ENCODE results near the gene RASGRF2. TPM values are rescaled to one million over a fixed set of nuclear protein-coding genes. Genes with fewer than 3 reads are reported as not detected.

The RASGRF2 gene
- total RNA-seq, 1 donor from 2014 or later, result 7.9 TPM

- intact Hi-C loops (cut with micrococcal nuclease), result loop anchor here (1.0 to 10.0 kb wide), 3 partner anchors 87 to 710 kb away; partner anchors contain the start of gene FAM151B
These were observed 234.6 kb downstream of the RASGRF2 start for GRCh38 chr5:81194633-81195334.

- intact Hi-C loops (cut with micrococcal nuclease), result loop anchor here (1.0 to 10.0 kb wide), 2 partner anchors 509 to 711 kb away; partner anchors contain the start of gene FAM151B
These were observed 235.3 kb downstream of the RASGRF2 start for GRCh38 chr5:81195335-81195929.

GRCh38 chr5:81202655-81203054, 242.5 kb downstream of the RASGRF2 start:
- intact Hi-C loops (cut with micrococcal nuclease), result no loop called here

GRCh38 chr5:81203729-81204128, 243.6 kb downstream of the RASGRF2 start:
- intact Hi-C loops (cut with micrococcal nuclease), result no loop called here

- intact Hi-C loops (cut with micrococcal nuclease), result no loop called here
These were observed 244.0 kb downstream of the RASGRF2 start for GRCh38 chr5:81204205-81204604.

GRCh38 chr5:81205058-81205457, 244.9 kb downstream of the RASGRF2 start:
- intact Hi-C loops (cut with micrococcal nuclease), result no loop called here

GRCh38 chr5:81207009-81207408, 246.8 kb downstream of the RASGRF2 start:
- intact Hi-C loops (cut with micrococcal nuclease), result no loop called here

GRCh38 chr5:81208904-81209303, 248.7 kb downstream of the RASGRF2 start:
- intact Hi-C loops (cut with micrococcal nuclease), result no loop called here

- intact Hi-C loops (cut with micrococcal nuclease), result no loop called here
These were observed 249.2 kb downstream of the RASGRF2 start for GRCh38 chr5:81209386-81209785.

GRCh38 chr5:81209869-81210493, 249.8 kb downstream of the RASGRF2 start:
- intact Hi-C loops (cut with micrococcal nuclease), result no loop called here

GRCh38 chr5:81212211-81212751, 252.1 kb downstream of the RASGRF2 start:
- intact Hi-C loops (cut with micrococcal nuclease), result no loop called here

GRCh38 chr5:81213070-81213469, 252.9 kb downstream of the RASGRF2 start:
- intact Hi-C loops (cut with micrococcal nuclease), result no loop called here

GRCh38 chr5:81214848-81215247, 254.7 kb downstream of the RASGRF2 start:
- intact Hi-C loops (cut with micrococcal nuclease), result no loop called here

GRCh38 chr5:81216152-81216551, 256.0 kb downstream of the RASGRF2 start:
- intact Hi-C loops (cut with micrococcal nuclease), result no loop called here

- intact Hi-C loops (cut with micrococcal nuclease), result no loop called here
These were observed 259.2 kb downstream of the RASGRF2 start for GRCh38 chr5:81219389-81219788.

- intact Hi-C loops (cut with micrococcal nuclease), result no loop called here
These were observed 262.1 kb downstream of the RASGRF2 start for GRCh38 chr5:81222285-81222684.

- intact Hi-C loops (cut with micrococcal nuclease), result no loop called here
These were observed 265.3 kb downstream of the RASGRF2 start for GRCh38 chr5:81225463-81225862.

GRCh38 chr5:81226286-81226685, 266.1 kb downstream of the RASGRF2 start:
- intact Hi-C loops (cut with micrococcal nuclease), result no loop called here

- intact Hi-C loops (cut with micrococcal nuclease), result no loop called here
These were observed 266.8 kb downstream of the RASGRF2 start for GRCh38 chr5:81226949-81227348.

- intact Hi-C loops (cut with micrococcal nuclease), result no loop called here
These were observed 267.9 kb downstream of the RASGRF2 start for GRCh38 chr5:81228084-81228483.

GRCh38 chr5:81230416-81230815, 270.3 kb downstream of the RASGRF2 start:
- intact Hi-C loops (cut with micrococcal nuclease), result no loop called here

- intact Hi-C loops (cut with micrococcal nuclease), result no loop called here
These were observed 272.4 kb downstream of the RASGRF2 start for GRCh38 chr5:81232464-81233079.

All from T-helper 2 cell treated with Interferon-gamma antibody and Interleukin-4, amounts not matched to agents 100 ng/mL and 5 ng/mL, for 36 hours (primary cell).